Breast epithelium (tissue), 3 donors: ENCODE data around the gene DNAJC3.

Experiments used
- POLR2A ChIP-seq: fragments of 450-650 bp; IDR thresholded peaks from one replicate; pipeline ENCODE4 v1.6.1; 2016; ENCODE audit warnings: antibody characterized with exemption, mild to moderate bottlenecking, moderate library complexity
- TF ChIP-seq, protein P1 (sequence below), 3 donors: fragments of 450-650 bp; IDR thresholded peaks; one replicate each; pipeline ENCODE4 v1.5.1; 2016 to 2017; ENCODE audit warnings: antibody characterized with exemption in 3 of 3, mild to moderate bottlenecking in 3 of 3, moderate library complexity in 3 of 3

DNA sequence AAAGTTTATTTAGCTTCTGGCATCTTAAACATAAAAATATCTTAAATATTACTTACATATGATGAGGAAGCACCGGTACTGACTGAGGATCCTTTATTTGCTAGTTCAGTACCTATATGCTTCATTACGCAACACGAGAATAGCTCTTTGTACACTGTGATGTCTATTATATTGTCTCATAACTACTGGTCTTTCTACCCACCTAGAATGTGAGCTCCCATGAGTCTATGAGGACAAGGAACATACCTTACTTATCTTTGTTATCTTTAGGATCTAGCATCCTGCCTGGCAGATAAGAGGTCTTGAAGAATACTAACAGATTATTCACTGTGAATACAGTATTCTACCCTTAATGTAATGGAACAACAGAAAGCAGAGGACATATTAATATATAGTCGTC is 124.9 kb downstream of the DNAJC3 start:
- no peak for TF ChIP-seq POLR2A
- TF ChIP-seq, protein P1, sequence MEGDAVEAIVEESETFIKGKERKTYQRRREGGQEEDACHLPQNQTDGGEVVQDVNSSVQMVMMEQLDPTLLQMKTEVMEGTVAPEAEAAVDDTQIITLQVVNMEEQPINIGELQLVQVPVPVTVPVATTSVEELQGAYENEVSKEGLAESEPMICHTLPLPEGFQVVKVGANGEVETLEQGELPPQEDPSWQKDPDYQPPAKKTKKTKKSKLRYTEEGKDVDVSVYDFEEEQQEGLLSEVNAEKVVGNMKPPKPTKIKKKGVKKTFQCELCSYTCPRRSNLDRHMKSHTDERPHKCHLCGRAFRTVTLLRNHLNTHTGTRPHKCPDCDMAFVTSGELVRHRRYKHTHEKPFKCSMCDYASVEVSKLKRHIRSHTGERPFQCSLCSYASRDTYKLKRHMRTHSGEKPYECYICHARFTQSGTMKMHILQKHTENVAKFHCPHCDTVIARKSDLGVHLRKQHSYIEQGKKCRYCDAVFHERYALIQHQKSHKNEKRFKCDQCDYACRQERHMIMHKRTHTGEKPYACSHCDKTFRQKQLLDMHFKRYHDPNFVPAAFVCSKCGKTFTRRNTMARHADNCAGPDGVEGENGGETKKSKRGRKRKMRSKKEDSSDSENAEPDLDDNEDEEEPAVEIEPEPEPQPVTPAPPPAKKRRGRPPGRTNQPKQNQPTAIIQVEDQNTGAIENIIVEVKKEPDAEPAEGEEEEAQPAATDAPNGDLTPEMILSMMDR (IDR thresholded peaks at IDR 0.05) = no peak
